GM10847 (cell line): ENCODE measurements around the gene CAMK1D.

Experiments
- POLR2A ChIP-seq: IDR thresholded peaks from 2 replicates; pipeline ENCODE4 v1.6.1; 2011; ENCODE audit not compliant: insufficient read length; ENCODE audit errors: extremely low read depth

The CAMK1D gene

GRCh38 chr10:12784646-12785045, 435.3 kb downstream of the CAMK1D start:
- no peak for TF ChIP-seq POLR2A

- TF ChIP-seq POLR2A: no peak
Observed at GRCh38 chr10:12785415-12785831, 436.1 kb downstream of the CAMK1D start.

- no peak for TF ChIP-seq POLR2A
Observed at GRCh38 chr10:12787297-12787696, 437.9 kb downstream of the CAMK1D start.

- no peak for TF ChIP-seq POLR2A
Observed at GRCh38 chr10:12788277-12788676, 438.9 kb downstream of the CAMK1D start.

GRCh38 chr10:12790270-12790669, 440.9 kb downstream of the CAMK1D start:
- TF ChIP-seq POLR2A: no peak

GRCh38 chr10:12791728-12792127, 442.4 kb downstream of the CAMK1D start:
- no peak for TF ChIP-seq POLR2A

- TF ChIP-seq POLR2A: no peak
Observed at GRCh38 chr10:12792889-12793556, 443.7 kb downstream of the CAMK1D start.

GRCh38 chr10:12795315-12796110, 446.2 kb downstream of the CAMK1D start:
- TF ChIP-seq POLR2A: no peak

GRCh38 chr10:12796401-12797160, 447.2 kb downstream of the CAMK1D start:
- TF ChIP-seq POLR2A: no peak

GRCh38 chr10:12797471-12798262, 448.3 kb downstream of the CAMK1D start:
- no peak for TF ChIP-seq POLR2A

GRCh38 chr10:12799144-12799543, 449.8 kb downstream of the CAMK1D start:
- TF ChIP-seq POLR2A: no peak

- no peak for TF ChIP-seq POLR2A
Observed at GRCh38 chr10:12799714-12800113, 450.4 kb downstream of the CAMK1D start.

GRCh38 chr10:12800302-12800701, 451.0 kb downstream of the CAMK1D start:
- TF ChIP-seq POLR2A: no peak

GRCh38 chr10:12801214-12802087, 452.1 kb downstream of the CAMK1D start:
- no peak for TF ChIP-seq POLR2A
